Measurements from ENCODE around the gene HNRNPDL. TPM values are rescaled to one million over a fixed set of nuclear protein-coding genes. Genes with fewer than 3 reads are reported as not detected.

HNRNPDL gene
- total and polyA plus RNA-seq, 2 of the 13 experiments (the other 11 are each of a cell fraction or from before 2014, with no cell fraction given): 167 to 414 TPM

DNA sequence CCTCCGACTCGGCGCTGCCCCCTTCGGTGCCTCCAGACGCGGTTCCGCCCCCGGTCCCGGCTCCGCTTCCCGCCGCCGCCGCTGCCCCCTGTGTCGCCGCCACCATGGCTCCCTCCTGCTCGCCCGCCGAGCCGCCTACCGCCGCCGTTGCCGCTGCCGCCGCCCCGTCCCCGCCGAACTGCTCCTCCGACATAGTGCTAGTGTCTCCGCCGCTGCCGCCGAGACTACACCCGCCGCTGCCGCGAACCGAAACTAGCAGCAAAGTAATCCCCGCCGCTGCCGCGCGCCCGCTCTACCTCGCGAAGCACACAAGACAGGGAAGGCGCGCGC lies 56.8 kb downstream of the HNRNPDL start (continued):
- TF ChIP-seq E2F5 (CRISPR knock-in tag; conservative IDR thresholded peaks at IDR 0.05): no peak
- TF ChIP-seq DPF2 (CRISPR knock-in tag; IDR thresholded peaks at IDR 0.05; ENCODE audit: borderline replicate concordance, low read depth): no peak
- no peak for TF ChIP-seq SETDB1 (CRISPR knock-in tag; IDR thresholded peaks at IDR 0.05; ENCODE audit: borderline replicate concordance)
- no peak for TF ChIP-seq MYPOP (CRISPR knock-in tag; IDR thresholded peaks at IDR 0.05)
- TF ChIP-seq PRPF4 (IDR thresholded peaks at IDR 0.05; ENCODE audit: low read depth, low read length, poor library complexity, severe bottlenecking): no peak
- 0 out of 2 replicates have a peak, but pooled peaks have one; percentile 37 for TF ChIP-seq ZNF878 (CRISPR knock-in tag; IDR thresholded peaks at IDR 0.05)
- no peak for TF ChIP-seq ZNF720 (CRISPR knock-in tag; IDR thresholded peaks at IDR 0.05)
- no peak for TF ChIP-seq SMARCC2 (IDR thresholded peaks at IDR 0.05)
- TF ChIP-seq, protein P1, sequence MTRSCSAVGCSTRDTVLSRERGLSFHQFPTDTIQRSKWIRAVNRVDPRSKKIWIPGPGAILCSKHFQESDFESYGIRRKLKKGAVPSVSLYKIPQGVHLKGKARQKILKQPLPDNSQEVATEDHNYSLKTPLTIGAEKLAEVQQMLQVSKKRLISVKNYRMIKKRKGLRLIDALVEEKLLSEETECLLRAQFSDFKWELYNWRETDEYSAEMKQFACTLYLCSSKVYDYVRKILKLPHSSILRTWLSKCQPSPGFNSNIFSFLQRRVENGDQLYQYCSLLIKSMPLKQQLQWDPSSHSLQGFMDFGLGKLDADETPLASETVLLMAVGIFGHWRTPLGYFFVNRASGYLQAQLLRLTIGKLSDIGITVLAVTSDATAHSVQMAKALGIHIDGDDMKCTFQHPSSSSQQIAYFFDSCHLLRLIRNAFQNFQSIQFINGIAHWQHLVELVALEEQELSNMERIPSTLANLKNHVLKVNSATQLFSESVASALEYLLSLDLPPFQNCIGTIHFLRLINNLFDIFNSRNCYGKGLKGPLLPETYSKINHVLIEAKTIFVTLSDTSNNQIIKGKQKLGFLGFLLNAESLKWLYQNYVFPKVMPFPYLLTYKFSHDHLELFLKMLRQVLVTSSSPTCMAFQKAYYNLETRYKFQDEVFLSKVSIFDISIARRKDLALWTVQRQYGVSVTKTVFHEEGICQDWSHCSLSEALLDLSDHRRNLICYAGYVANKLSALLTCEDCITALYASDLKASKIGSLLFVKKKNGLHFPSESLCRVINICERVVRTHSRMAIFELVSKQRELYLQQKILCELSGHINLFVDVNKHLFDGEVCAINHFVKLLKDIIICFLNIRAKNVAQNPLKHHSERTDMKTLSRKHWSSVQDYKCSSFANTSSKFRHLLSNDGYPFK (CRISPR knock-in tag; IDR thresholded peaks at IDR 0.05; ENCODE audit: borderline replicate concordance): no peak
- 0 out of 2 replicates have a peak, but pooled peaks have one; percentile 10 for TF ChIP-seq ZNF724P (CRISPR knock-in tag; IDR thresholded peaks at IDR 0.05; ENCODE audit: borderline replicate concordance)
- no peak for TF ChIP-seq TBP (CRISPR knock-in tag; IDR thresholded peaks at IDR 0.05)
- no peak for TF ChIP-seq NR2F6 (IDR thresholded peaks at IDR 0.05)
- TF ChIP-seq NR2F6 (CRISPR knock-in tag; IDR thresholded peaks at IDR 0.05): no peak
- no peak for TF ChIP-seq MXD3 (CRISPR knock-in tag; IDR thresholded peaks at IDR 0.05)
- TF ChIP-seq ZNF780A (CRISPR knock-in tag; IDR thresholded peaks at IDR 0.05): no peak
- TF ChIP-seq ZNF562 (CRISPR knock-in tag; IDR thresholded peaks at IDR 0.05; ENCODE audit: borderline replicate concordance): no peak
- no peak for TF ChIP-seq MXD1 (CRISPR knock-in tag; IDR thresholded peaks at IDR 0.05)
- TF ChIP-seq ZUFSP (CRISPR knock-in tag; IDR thresholded peaks at IDR 0.05; ENCODE audit: borderline replicate concordance): no peak
- TF ChIP-seq CSRNP2 (CRISPR knock-in tag; conservative IDR thresholded peaks at IDR 0.05; ENCODE audit: low read depth): no peak
- TF ChIP-seq, protein P2, sequence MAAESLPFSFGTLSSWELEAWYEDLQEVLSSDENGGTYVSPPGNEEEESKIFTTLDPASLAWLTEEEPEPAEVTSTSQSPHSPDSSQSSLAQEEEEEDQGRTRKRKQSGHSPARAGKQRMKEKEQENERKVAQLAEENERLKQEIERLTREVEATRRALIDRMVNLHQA (CRISPR knock-in tag; IDR thresholded peaks at IDR 0.05): no peak
- TF ChIP-seq MTF2 (CRISPR knock-in tag; IDR thresholded peaks at IDR 0.05; ENCODE audit: borderline replicate concordance): no peak
- 0 out of 2 replicates have a peak, but pooled peaks have one; percentile 29 for TF ChIP-seq NR1H2 (CRISPR knock-in tag; IDR thresholded peaks at IDR 0.05; ENCODE audit: borderline replicate concordance, low read depth)
